GM12878 (cell line): ENCODE measurements around the gene PRKAG2. TPM values are rescaled to one million over a fixed set of nuclear protein-coding genes. Genes with fewer than 3 reads are reported as not detected.

Experiments used
- CEBPB ChIP-seq, 2 experiments: fragments of 150-350 bp in 1 of 2; IDR thresholded peaks; 2 replicates each; pipeline ENCODE4 v1.6.1; 2012 to 2014; ENCODE audit warnings: low read depth in 2 of 2, low read length in 2 of 2, borderline replicate concordance in 1 of 2, inconsistent platforms in 1 of 2
- PML ChIP-seq: IDR thresholded peaks from 2 replicates; pipeline ENCODE4 v1.6.1; 2012; ENCODE audit warnings: low read length, inconsistent platforms
- RAD21 ChIP-seq: IDR thresholded peaks from 2 replicates; pipeline ENCODE4 v1.6.1; 2011; ENCODE audit warnings: mild to moderate bottlenecking, low read depth, low read length, moderate library complexity; ENCODE audit not compliant: insufficient read depth
- RB1 ChIP-seq: fragments of 450-650 bp; formaldehyde crosslinking; IDR thresholded peaks from 2 replicates; pipeline ENCODE4 v1.6.1; 2017; ENCODE audit warnings: mild to moderate bottlenecking, borderline replicate concordance
- SP1 ChIP-seq: IDR thresholded peaks from one replicate; pipeline ENCODE4 v1.6.1; 2011; ENCODE audit warnings: low read depth, low read length
- SUZ12 ChIP-seq: fragments of 200-600 bp; sonication (generic); IDR thresholded peaks from one replicate; pipeline ENCODE4 v1.6.1; 2018; ENCODE audit warnings: antibody characterized with exemption, mild to moderate bottlenecking; ENCODE audit not compliant: unreplicated experiment
- polyA plus RNA-seq, 11 experiments: library from polyadenylated mRNA; depleted of rRNA in 4 of 11; unstranded in 6 of 11; stranded (reverse) in 5 of 11; fragments of >200 nt; fragmentation: Nextera tagmentation in 4 of 11; fragmentation: Illumina TruSeq in 1 of 11; extraction: Ambion mirVana in 4 of 11; extraction: Trizol in 1 of 11; gene quantifications; 1 replicate in 1 of 11; 2 replicates in 10 of 11; pipeline versions ENCODE4 v1.2.1 to v1.2.3, GENCODE V29; 2011 to 2016; ENCODE audit warnings: inconsistent platforms in 2 of 11, missing spikeins in 2 of 11, low read depth in 1 of 11
- total RNA-seq, 4 experiments: library from RNA; depleted of rRNA in 3 of 4; stranded (reverse); fragments of >200 nt in 3 of 4; fragmentation: Illumina TruSeq in 1 of 4; extraction: Trizol in 1 of 4; gene quantifications; 2 replicates each; pipeline versions ENCODE4 v1.2.1 to v1.2.3, GENCODE V29; 2013 to 2021
- TF ChIP-seq, protein P1 (sequence below): IDR thresholded peaks from 2 replicates; pipeline ENCODE4 v1.6.1; 2012; ENCODE audit warnings: mild to moderate bottlenecking, low read depth, low read length
- TF ChIP-seq, protein P2 (sequence below): fragments of 450-650 bp; IDR thresholded peaks from 2 replicates; pipeline ENCODE4 v1.6.1; 2017; ENCODE audit warnings: mild to moderate bottlenecking, low read depth, inconsistent platforms; ENCODE audit not compliant: poor library complexity, severe bottlenecking

The PRKAG2 gene
- total and polyA plus RNA-seq, 10 of the 15 experiments (the other 5 are each of a cell fraction or from before 2014, with no cell fraction given), result 3.4 to 8.9 (median 6.8) TPM

DNA sequence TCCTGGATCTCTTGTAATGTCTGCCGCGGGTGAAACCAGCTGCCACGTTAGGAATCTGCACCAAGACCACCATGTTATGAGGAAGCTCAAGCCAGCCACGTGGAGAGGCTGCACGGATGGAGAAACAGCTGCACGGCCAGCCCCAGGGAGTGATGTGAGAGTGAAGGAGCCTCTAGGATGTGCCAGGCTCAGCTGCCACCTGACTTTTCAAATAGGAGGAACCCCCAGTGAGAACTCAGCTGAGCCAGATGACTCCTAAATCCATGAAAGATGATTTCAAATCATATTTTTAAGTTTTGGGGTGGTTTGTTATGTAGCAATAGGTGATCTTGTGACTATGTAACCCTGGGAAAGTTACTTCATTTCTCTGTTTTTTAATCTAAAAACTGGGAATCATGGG, 71.7 kb downstream of the PRKAG2 start (continued):
- no peak for TF ChIP-seq CEBPB (IDR thresholded peaks at IDR 0.05; ENCODE audit: borderline replicate concordance in 1 of 2, low read depth in 2 of 2, low read length in 2 of 2)
- TF ChIP-seq, protein P1, sequence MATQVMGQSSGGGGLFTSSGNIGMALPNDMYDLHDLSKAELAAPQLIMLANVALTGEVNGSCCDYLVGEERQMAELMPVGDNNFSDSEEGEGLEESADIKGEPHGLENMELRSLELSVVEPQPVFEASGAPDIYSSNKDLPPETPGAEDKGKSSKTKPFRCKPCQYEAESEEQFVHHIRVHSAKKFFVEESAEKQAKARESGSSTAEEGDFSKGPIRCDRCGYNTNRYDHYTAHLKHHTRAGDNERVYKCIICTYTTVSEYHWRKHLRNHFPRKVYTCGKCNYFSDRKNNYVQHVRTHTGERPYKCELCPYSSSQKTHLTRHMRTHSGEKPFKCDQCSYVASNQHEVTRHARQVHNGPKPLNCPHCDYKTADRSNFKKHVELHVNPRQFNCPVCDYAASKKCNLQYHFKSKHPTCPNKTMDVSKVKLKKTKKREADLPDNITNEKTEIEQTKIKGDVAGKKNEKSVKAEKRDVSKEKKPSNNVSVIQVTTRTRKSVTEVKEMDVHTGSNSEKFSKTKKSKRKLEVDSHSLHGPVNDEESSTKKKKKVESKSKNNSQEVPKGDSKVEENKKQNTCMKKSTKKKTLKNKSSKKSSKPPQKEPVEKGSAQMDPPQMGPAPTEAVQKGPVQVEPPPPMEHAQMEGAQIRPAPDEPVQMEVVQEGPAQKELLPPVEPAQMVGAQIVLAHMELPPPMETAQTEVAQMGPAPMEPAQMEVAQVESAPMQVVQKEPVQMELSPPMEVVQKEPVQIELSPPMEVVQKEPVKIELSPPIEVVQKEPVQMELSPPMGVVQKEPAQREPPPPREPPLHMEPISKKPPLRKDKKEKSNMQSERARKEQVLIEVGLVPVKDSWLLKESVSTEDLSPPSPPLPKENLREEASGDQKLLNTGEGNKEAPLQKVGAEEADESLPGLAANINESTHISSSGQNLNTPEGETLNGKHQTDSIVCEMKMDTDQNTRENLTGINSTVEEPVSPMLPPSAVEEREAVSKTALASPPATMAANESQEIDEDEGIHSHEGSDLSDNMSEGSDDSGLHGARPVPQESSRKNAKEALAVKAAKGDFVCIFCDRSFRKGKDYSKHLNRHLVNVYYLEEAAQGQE, result no peak
- no peak for TF ChIP-seq RB1
- no peak for TF ChIP-seq RAD21
- TF ChIP-seq, protein P2, sequence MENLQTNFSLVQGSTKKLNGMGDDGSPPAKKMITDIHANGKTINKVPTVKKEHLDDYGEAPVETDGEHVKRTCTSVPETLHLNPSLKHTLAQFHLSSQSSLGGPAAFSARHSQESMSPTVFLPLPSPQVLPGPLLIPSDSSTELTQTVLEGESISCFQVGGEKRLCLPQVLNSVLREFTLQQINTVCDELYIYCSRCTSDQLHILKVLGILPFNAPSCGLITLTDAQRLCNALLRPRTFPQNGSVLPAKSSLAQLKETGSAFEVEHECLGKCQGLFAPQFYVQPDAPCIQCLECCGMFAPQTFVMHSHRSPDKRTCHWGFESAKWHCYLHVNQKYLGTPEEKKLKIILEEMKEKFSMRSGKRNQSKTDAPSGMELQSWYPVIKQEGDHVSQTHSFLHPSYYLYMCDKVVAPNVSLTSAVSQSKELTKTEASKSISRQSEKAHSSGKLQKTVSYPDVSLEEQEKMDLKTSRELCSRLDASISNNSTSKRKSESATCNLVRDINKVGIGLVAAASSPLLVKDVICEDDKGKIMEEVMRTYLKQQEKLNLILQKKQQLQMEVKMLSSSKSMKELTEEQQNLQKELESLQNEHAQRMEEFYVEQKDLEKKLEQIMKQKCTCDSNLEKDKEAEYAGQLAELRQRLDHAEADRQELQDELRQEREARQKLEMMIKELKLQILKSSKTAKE, result no peak
- TF ChIP-seq SP1, result no peak
- no peak for TF ChIP-seq SUZ12
- TF ChIP-seq PML, result no peak
- TF ChIP-seq, all 136 proteins: peak for 0
